Peyer's patch (tissue), 4 donors: Measurements from ENCODE around the gene BRI3.

Experiments used
- CTCF ChIP-seq, 6 experiments: fragments of 450-650 bp in 4 of 6; fragments of 200-600 bp in 2 of 6; sonication (generic) in 1 of 6; IDR thresholded peaks; one replicate each; pipeline ENCODE4 v1.5.1; 2017 to 2019; ENCODE audit warnings: antibody characterized with exemption in 6 of 6, mild to moderate bottlenecking in 3 of 6, moderate library complexity in 1 of 6
- POLR2A ChIP-seq, 2 donors: fragments of 450-650 bp; IDR thresholded peaks; one replicate each; pipeline ENCODE4 v1.5.1; 2017; ENCODE audit warnings: antibody characterized with exemption in 2 of 2, mild to moderate bottlenecking in 2 of 2, moderate library complexity in 2 of 2

GRCh38 chr7:98254516-98254915 lies 27.0 kb upstream of the BRI3 start:
- TF ChIP-seq CTCF (IDR thresholded peaks at IDR 0.05) (no peak), POLR2A (IDR thresholded peaks at IDR 0.05) (no peak)
